GM20000 (cell line): ENCODE data around the gene OXNAD1.

ENCODE experiments used
- DNase-seq: peaks from one replicate; pipeline ENCODE4 v3.0.0; 2012; ENCODE audit warnings: low spot score
- CTCF ChIP-seq: IDR thresholded peaks from 2 replicates; pipeline ENCODE4 v1.5.1; 2012; ENCODE audit warnings: mild to moderate bottlenecking, control low read depth; ENCODE audit errors: extremely low read depth, missing control alignments

Gene OXNAD1

GRCh38 chr3:16328124-16328523, 63.1 kb downstream of the OXNAD1 start:
- no peak for TF ChIP-seq CTCF
- DNase-seq, result no peak

GRCh38 chr3:16329036-16329825, 64.2 kb downstream of the OXNAD1 start:
- no peak for TF ChIP-seq CTCF
- DNase-seq, result no peak

- TF ChIP-seq CTCF, result no peak
- DNase-seq, result no peak
Observed at GRCh38 chr3:16329826-16330129, 64.8 kb downstream of the OXNAD1 start.

GRCh38 chr3:16330351-16330750, 65.3 kb downstream of the OXNAD1 start:
- DNase-seq, result no peak
- TF ChIP-seq CTCF, result no peak

- no peak for TF ChIP-seq CTCF
- no peak for DNase-seq
Observed at GRCh38 chr3:16331319-16331883, 66.4 kb downstream of the OXNAD1 start.

GRCh38 chr3:16332904-16333426, 68.0 kb downstream of the OXNAD1 start:
- DNase-seq, result no peak
- TF ChIP-seq CTCF, result no peak

GRCh38 chr3:16334909-16335308, 69.9 kb downstream of the OXNAD1 start:
- no peak for TF ChIP-seq CTCF
- no peak for DNase-seq
